ENCODE results near the gene MAVS. TPM values are rescaled to one million over a fixed set of nuclear protein-coding genes. Genes with fewer than 3 reads are reported as not detected.
A peak's percentile ranks its signal among the peaks of the same experiment; 100 is the strongest.

Gene MAVS
- total and polyA plus RNA-seq, 9 of the 15 experiments (the other 6 are each of a cell fraction or from before 2014, with no cell fraction given) = 1.6 to 22.0 (median 11.3) TPM

DNA sequence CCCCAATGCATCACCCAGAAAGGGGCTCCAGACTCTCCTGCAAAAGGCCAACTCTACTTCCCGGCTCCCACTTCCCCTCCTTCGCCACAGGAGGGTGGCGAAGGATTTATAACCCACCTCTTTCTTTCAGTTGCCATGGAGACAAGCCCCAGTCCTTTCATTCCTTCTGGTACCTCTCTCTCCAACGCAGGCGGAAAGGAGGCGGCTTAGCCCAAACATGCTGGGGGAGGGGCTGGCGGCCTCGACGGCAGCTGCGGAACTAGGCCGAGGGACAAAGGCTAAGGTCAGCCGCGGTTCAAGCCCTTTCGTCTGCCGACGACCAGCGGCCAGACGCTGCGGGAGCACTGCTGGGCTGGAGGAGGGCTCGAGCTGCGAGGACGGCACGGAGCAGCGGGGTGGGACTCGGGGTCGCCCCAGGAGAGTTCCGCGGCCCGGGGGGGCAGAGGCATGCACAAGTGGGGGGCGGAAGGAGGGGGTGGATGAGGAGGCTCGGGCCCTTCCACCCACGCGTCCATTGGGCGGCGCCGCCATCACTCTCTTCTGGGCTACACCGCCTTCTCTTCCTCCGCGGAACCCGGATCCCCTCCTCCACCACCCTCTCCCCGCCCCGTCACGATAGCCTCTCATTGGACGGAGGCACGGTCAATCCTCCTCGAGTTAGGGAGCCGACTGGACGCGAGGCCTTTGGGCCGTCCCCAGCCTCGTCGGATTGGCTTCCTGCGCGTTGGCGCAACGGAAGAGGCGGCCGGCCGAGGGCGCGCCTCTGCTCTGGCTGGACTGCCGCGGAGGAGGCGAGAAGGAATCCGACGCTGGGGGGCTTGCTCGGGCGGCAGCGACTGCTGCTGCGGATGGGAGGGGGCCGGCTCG is 42.2 kb downstream of the MAVS start, which contains the start of gene PANK2 (continued):
- TF ChIP-seq, protein P1, sequence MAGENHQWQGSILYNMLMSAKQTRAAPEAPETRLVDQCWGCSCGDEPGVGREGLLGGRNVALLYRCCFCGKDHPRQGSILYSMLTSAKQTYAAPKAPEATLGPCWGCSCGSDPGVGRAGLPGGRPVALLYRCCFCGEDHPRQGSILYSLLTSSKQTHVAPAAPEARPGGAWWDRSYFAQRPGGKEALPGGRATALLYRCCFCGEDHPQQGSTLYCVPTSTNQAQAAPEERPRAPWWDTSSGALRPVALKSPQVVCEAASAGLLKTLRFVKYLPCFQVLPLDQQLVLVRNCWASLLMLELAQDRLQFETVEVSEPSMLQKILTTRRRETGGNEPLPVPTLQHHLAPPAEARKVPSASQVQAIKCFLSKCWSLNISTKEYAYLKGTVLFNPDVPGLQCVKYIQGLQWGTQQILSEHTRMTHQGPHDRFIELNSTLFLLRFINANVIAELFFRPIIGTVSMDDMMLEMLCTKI (IDR thresholded peaks at IDR 0.05; ENCODE audit: partially characterized antibody) = no peak
- TF ChIP-seq, protein P2, sequence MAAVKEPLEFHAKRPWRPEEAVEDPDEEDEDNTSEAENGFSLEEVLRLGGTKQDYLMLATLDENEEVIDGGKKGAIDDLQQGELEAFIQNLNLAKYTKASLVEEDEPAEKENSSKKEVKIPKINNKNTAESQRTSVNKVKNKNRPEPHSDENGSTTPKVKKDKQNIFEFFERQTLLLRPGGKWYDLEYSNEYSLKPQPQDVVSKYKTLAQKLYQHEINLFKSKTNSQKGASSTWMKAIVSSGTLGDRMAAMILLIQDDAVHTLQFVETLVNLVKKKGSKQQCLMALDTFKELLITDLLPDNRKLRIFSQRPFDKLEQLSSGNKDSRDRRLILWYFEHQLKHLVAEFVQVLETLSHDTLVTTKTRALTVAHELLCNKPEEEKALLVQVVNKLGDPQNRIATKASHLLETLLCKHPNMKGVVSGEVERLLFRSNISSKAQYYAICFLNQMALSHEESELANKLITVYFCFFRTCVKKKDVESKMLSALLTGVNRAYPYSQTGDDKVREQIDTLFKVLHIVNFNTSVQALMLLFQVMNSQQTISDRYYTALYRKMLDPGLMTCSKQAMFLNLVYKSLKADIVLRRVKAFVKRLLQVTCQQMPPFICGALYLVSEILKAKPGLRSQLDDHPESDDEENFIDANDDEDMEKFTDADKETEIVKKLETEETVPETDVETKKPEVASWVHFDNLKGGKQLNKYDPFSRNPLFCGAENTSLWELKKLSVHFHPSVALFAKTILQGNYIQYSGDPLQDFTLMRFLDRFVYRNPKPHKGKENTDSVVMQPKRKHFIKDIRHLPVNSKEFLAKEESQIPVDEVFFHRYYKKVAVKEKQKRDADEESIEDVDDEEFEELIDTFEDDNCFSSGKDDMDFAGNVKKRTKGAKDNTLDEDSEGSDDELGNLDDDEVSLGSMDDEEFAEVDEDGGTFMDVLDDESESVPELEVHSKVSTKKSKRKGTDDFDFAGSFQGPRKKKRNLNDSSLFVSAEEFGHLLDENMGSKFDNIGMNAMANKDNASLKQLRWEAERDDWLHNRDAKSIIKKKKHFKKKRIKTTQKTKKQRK (IDR thresholded peaks at IDR 0.05; ENCODE audit: borderline replicate concordance, low read depth, low read length) = peak; percentile 84
- TF ChIP-seq POLR2B (IDR thresholded peaks at IDR 0.05; ENCODE audit: low read depth, partially characterized antibody) = peak; percentile 60
- TF ChIP-seq HMG20A (CRISPR knock-in tag; conservative IDR thresholded peaks at IDR 0.05) = no peak
- TF ChIP-seq, protein P3, sequence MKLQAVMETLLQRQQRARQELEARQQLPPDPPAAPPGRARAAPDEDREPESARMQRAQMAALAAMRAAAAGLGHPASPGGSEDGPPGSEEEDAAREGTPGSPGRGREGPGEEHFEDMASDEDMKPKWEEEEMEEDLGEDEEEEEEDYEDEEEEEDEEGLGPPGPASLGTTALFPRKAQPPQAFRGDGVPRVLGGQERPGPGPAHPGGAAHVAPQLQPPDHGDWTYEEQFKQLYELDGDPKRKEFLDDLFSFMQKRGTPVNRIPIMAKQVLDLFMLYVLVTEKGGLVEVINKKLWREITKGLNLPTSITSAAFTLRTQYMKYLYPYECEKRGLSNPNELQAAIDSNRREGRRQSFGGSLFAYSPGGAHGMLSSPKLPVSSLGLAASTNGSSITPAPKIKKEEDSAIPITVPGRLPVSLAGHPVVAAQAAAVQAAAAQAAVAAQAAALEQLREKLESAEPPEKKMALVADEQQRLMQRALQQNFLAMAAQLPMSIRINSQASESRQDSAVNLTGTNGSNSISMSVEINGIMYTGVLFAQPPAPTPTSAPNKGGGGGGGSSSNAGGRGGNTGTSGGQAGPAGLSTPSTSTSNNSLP (IDR thresholded peaks at IDR 0.05; ENCODE audit: borderline replicate concordance, low read depth, low read length) = no peak
- TF ChIP-seq FUS (optimal IDR thresholded peaks at IDR 0.05; ENCODE audit: low read depth, low read length) = no peak
- TF ChIP-seq LCOR (CRISPR knock-in tag; IDR thresholded peaks at IDR 0.05) = peak; percentile 59
- TF ChIP-seq BRF1 (IDR thresholded peaks at IDR 0.05; ENCODE audit: borderline replicate concordance, extremely low read depth, insufficient read length) = no peak
- no peak for TF ChIP-seq DMBX1 (CRISPR knock-in tag; IDR thresholded peaks at IDR 0.05; ENCODE audit: borderline replicate concordance)
- no peak for TF ChIP-seq ZKSCAN1 (IDR thresholded peaks at IDR 0.05; ENCODE audit: low read depth, low read length)
- TF ChIP-seq MTA1 (IDR thresholded peaks at IDR 0.05; ENCODE audit: borderline replicate concordance) = no peak
- TF ChIP-seq GTF2F1 (IDR thresholded peaks at IDR 0.05; ENCODE audit: low read depth, low read length) = no peak
- peak in 1 of 2 experiments; percentile 88; a peak in 1 of 4 replicates for TF ChIP-seq KDM4B (IDR thresholded peaks at IDR 0.05; ENCODE audit: borderline replicate concordance in 2 of 2, low read depth in 1 of 2)
- TF ChIP-seq CCAR2 (IDR thresholded peaks at IDR 0.05; ENCODE audit: low read depth, low read length) = no peak
- TF ChIP-seq ZBTB7A (IDR thresholded peaks at IDR 0.05; ENCODE audit: borderline replicate concordance, control insufficient read depth, low read depth, low read length) = no peak; the same call in 1 of the 2 replicates
- TF ChIP-seq HMG20B (CRISPR knock-in tag; IDR thresholded peaks at IDR 0.05) = no peak
- TF ChIP-seq ZNF280B (CRISPR knock-in tag; IDR thresholded peaks at IDR 0.05) = no peak
- TF ChIP-seq PHF21A (IDR thresholded peaks at IDR 0.05; ENCODE audit: borderline replicate concordance, low read depth) = no peak
- TF ChIP-seq RBM39 (optimal IDR thresholded peaks at IDR 0.05; ENCODE audit: low read depth, low read length) = no peak
- no peak for TF ChIP-seq ZNF695 (CRISPR knock-in tag; IDR thresholded peaks at IDR 0.05)
